Upper lobe of left lung (tissue), 6 donors: ENCODE measurements around the gene ZNF764. TPM values are rescaled to one million over a fixed set of nuclear protein-coding genes. Genes with fewer than 3 reads are reported as not detected.
A peak's percentile ranks its signal among the peaks of the same experiment; 100 is the strongest.

ENCODE experiments used
- ATAC-seq, 2 donors: fragments of 200-7000 bp; cut with Tn5 transposase; one replicate each; pipeline ENCODE4 v1.9.1; 2022; ENCODE audit warnings: mild to moderate bottlenecking in 2 of 2, moderate library complexity in 2 of 2; ENCODE audit not compliant: low FRiP score in 2 of 2
- DNase-seq, 2 donors: peaks; one replicate each; pipeline ENCODE4 v3.0.0-alpha.2; 2019 to 2020
- H3K27ac ChIP-seq, 4 donors: fragments of 200-600 bp; sonication (generic); one replicate each; pipeline ENCODE4 v1.5.1; 2016 to 2019
- H3K27me3 ChIP-seq, 4 donors: fragments of 200-600 bp; sonication (generic); one replicate each; pipeline ENCODE4 v1.5.1; 2017 to 2019
- H3K36me3 ChIP-seq, 4 donors: fragments of 200-600 bp; sonication (generic); one replicate each; pipeline ENCODE4 v1.5.1; 2016 to 2019
- H3K4me1 ChIP-seq, 4 donors: fragments of 200-600 bp; sonication (generic); one replicate each; pipeline ENCODE4 v1.5.1; 2018 to 2019
- H3K4me3 ChIP-seq, 4 donors: fragments of 200-600 bp; sonication (generic); one replicate each; pipeline ENCODE4 v1.5.1; 2017 to 2019; ENCODE audit warnings: mild to moderate bottlenecking in 2 of 4, moderate library complexity in 1 of 4
- H3K9me3 ChIP-seq, 4 donors: fragments of 200-600 bp; sonication (generic); one replicate each; pipeline ENCODE4 v1.5.1; 2018 to 2019
- EP300 ChIP-seq, 4 donors: sonication (generic); formaldehyde crosslinking; IDR thresholded peaks; one replicate each; pipeline ENCODE4 v1.5.1; 2017; ENCODE audit warnings: antibody characterized with exemption in 4 of 4, control low read depth in 2 of 4
- POLR2A ChIP-seq, 4 donors: fragments of 450-650 bp; IDR thresholded peaks; one replicate each; pipeline ENCODE4 v1.5.1; 2016 to 2017; ENCODE audit warnings: antibody characterized with exemption in 4 of 4, mild to moderate bottlenecking in 2 of 4
- POLR2AphosphoS5 ChIP-seq, 2 donors: sonication (generic); formaldehyde crosslinking; IDR thresholded peaks; one replicate each; pipeline ENCODE4 v1.5.1; 2017; ENCODE audit warnings: antibody characterized with exemption in 2 of 2
- WGBS, 2 donors: methylation state at CpG; one replicate each; pipeline ENCODE4 v1.1.5; 2017 to 2018; 5-methylcytosine and 5-hydroxymethylcytosine counted together
- total RNA-seq, 6 donors: library from RNA; depleted of rRNA in 4 of 6; stranded (reverse); fragments of >200 nt in 4 of 6; gene quantifications; one replicate each; pipeline versions ENCODE4 v1.1.0 to v1.2.1, GENCODE V29; 2016 to 2021
- TF ChIP-seq, protein P1 (sequence below), 6 experiments: fragments of 450-650 bp in 4 of 6; fragments of 200-600 bp in 2 of 6; sonication (generic) in 2 of 6; IDR thresholded peaks; one replicate each; pipeline ENCODE4 v1.5.1; 2016 to 2019; ENCODE audit warnings: antibody characterized with exemption in 6 of 6
- donor health status: DM: no; HTN: no; CAD: no; lungs with moderate emphysema.
- donor health status: DM: no; HTN: yes; CAD: no; lungs with severe emphysema.

Gene ZNF764
- total RNA-seq, 6 donors from 2014 or later = 7.6 to 18.9 (median 10.6) TPM

DNA sequence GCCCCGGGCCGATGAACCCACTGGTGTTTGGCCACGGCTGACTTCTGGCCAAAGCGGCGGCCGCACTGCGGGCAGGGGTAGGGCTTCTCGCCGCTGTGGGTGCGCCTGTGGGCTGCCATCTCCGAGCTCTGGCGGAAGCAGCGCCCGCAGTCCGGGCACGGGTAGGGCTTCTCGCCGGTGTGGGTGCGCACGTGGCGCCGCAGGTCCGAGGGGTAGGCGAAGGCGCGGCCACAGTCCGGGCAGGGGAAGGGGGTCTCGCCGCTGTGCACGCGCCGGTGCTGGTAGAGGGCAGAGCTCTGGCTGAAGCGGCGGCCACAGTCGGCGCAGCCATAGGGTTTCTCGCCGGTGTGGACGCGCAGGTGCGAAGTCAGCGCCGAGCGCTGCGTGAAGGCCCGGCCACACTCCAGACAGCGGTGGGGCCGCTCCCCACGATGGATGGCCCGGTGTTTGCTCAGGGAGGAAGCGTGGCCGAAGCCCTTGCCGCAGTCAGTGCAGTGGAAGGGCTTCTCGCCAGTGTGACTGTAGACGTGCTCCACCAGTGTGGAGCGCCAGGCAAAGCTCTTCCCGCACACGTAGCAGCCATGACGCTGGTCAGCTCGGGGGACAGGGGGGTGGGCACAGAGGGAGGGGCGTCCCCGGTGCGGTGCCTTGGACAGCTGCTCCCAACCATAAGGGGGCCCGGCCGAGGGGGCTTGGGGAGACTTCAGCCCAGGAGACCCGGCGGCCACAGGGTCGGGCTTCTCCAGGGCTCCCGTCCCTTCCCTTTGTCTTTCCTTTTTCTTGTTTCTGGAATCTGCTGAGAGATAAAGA is 2.7 kb downstream of the ZNF764 start:
- H3K27ac ChIP-seq = no peak overlapping the region
- ATAC-seq = no peak
- WGBS, 2 donors = 95 to 96% methylated on average over 21 to 47 of the region's 69 CpGs
- H3K4me1 ChIP-seq = peaks cover 17 to 52% (median 26%) of the 10 kb centered on the region in 4 donors
- H3K36me3 ChIP-seq = peaks cover 2 to 29% (median 26%) of the 10 kb centered on the region in 4 donors
- H3K4me3 ChIP-seq = no peak overlapping the region
- H3K9me3 ChIP-seq = no peaks in the 10 kb centered on the region
- DNase-seq = peak in 1 of 2 donors; percentile 85
- TF ChIP-seq EP300 (IDR thresholded peaks at IDR 0.05) = no peak
- no peaks in the 10 kb centered on the region for H3K27me3 ChIP-seq

DNA sequence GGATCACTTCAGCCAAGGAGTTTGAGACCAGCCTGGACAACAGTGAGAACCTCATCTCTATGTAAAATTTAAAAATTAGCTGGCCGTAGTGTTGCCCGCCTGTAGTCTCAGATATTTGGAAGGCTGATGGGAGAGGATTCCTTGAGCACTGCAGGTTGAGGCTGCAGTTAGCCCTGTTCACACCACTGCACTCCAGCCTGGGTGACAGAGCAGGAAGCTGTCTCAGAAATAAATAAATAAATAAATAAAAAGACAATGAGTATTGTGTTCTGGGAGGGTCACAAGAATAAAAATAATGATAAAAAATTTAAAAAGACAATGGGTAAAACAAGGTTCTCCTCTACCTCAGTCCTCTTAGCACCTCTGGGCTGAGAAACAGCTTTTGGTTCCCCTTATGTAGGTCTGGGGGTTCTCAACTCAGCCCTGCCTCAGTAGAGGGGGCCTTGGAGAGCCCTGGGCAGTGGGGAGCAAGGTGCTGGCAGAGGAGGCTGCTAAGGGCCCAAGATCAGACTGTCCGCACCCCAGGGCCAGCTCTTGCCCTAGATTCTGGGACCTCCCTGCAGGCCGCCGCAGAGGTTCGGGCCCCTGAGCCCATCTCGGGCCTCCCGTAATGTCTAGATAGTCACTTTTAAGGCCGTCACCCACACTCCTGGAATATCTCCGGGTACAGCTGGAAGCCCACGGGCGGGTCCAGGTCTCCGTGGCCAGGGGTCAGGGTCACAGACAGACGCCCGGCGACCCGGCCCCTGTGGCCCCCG is 3.4 kb downstream of the ZNF764 start:
- H3K4me3 ChIP-seq = no peak overlapping the region
- H3K36me3 ChIP-seq = peaks cover 2 to 29% (median 26%) of the 10 kb centered on the region in 4 donors
- no peaks in the 10 kb centered on the region for H3K27me3 ChIP-seq
- H3K9me3 ChIP-seq = no peaks in the 10 kb centered on the region
- ATAC-seq (no peak), DNase-seq (no peak)
- WGBS, 2 donors = 94 to 98% methylated on average over 2 to 18 of the region's 18 CpGs
- TF ChIP-seq EP300 (IDR thresholded peaks at IDR 0.05) (no peak), POLR2AphosphoS5 (IDR thresholded peaks at IDR 0.05) (no peak), POLR2A (IDR thresholded peaks at IDR 0.05) (no peak)
- TF ChIP-seq, protein P1, sequence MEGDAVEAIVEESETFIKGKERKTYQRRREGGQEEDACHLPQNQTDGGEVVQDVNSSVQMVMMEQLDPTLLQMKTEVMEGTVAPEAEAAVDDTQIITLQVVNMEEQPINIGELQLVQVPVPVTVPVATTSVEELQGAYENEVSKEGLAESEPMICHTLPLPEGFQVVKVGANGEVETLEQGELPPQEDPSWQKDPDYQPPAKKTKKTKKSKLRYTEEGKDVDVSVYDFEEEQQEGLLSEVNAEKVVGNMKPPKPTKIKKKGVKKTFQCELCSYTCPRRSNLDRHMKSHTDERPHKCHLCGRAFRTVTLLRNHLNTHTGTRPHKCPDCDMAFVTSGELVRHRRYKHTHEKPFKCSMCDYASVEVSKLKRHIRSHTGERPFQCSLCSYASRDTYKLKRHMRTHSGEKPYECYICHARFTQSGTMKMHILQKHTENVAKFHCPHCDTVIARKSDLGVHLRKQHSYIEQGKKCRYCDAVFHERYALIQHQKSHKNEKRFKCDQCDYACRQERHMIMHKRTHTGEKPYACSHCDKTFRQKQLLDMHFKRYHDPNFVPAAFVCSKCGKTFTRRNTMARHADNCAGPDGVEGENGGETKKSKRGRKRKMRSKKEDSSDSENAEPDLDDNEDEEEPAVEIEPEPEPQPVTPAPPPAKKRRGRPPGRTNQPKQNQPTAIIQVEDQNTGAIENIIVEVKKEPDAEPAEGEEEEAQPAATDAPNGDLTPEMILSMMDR (IDR thresholded peaks at IDR 0.05) = no peak
- H3K4me1 ChIP-seq = peaks cover 17 to 50% (median 26%) of the 10 kb centered on the region in 4 donors
- no peak overlapping the region for H3K27ac ChIP-seq

DNA sequence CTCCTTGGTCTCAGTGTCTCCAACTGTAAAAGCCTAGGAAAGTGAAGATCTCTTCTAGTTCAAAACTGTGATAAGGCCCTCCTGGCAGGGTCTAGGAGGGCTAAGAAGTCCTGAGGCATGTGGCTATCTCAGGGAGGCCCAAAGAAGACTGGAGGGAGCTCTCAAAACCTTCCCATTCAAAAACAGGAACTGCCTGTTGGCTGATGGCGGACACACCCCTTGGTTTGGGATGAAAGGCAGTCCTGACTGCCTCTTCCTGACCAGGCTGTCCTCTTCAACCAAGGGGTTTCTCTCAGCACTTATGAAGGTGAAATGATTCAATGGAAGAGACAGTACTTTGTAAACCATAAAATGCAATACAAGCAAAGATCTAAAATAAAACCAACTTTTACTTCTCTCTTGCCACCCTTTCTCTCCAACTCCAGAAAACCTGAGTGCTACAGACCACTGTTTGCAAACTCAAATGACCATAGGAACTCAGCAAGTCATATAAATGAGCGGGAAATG is 4.7 kb downstream of the ZNF764 start:
- H3K9me3 ChIP-seq = no peaks in the 10 kb centered on the region
- WGBS, 2 donors = 81 to 89% methylated on average over 2 of the region's 2 CpGs
- no peak for DNase-seq
- no peak overlapping the region for H3K4me3 ChIP-seq
- peak overlapping the region in 2 of 4 donors; percentile 21 to 46 for H3K27ac ChIP-seq
- H3K4me1 ChIP-seq = peaks cover 14 to 40% (median 22%) of the 10 kb centered on the region in 4 donors
- ATAC-seq = no peak
- H3K27me3 ChIP-seq = no peaks in the 10 kb centered on the region
- H3K36me3 ChIP-seq = peaks cover 2 to 29% (median 26%) of the 10 kb centered on the region in 4 donors
- TF ChIP-seq POLR2AphosphoS5 (IDR thresholded peaks at IDR 0.05) (no peak), POLR2A (IDR thresholded peaks at IDR 0.05) (no peak), EP300 (IDR thresholded peaks at IDR 0.05) (no peak)
- TF ChIP-seq, protein P1 (IDR thresholded peaks at IDR 0.05) = no peak

DNA sequence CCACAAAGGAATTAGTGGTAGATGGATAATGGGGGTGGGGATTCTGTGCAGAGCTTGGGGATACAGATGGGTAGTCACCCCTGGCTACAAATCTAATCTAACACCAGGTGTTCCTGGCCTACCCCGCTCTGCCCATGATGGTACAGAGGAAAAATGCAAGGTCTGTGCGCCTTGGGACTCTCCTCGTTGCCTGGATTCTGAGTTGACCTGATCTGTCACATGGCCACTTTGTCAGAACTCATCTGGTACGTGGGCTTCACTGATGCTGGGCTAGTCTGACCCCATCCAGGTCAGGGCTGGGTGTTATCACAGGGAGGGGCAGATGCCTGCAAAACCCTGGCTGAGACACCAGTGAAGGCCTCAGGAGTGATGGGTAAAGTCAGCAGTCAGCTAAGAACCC is 5.2 kb downstream of the ZNF764 start:
- Histone ChIP-seq H3K36me3 (peaks cover 2 to 29% (median 26%) of the 10 kb centered on the region in 4 donors), H3K4me1 (peaks cover 14 to 40% (median 22%) of the 10 kb centered on the region in 4 donors), H3K9me3 (no peaks in the 10 kb centered on the region), H3K27ac (peak overlapping the region in 2 of 4 donors; percentile 21 to 46), H3K4me3 (no peak overlapping the region), H3K27me3 (no peaks in the 10 kb centered on the region)
- TF ChIP-seq, protein P1 (IDR thresholded peaks at IDR 0.05) = no peak
- no peak for TF ChIP-seq POLR2AphosphoS5 (IDR thresholded peaks at IDR 0.05)
- WGBS, 2 donors = 91 to 94% methylated on average over 4 of the region's 4 CpGs
- ATAC-seq (no peak), DNase-seq (no peak)

DNA sequence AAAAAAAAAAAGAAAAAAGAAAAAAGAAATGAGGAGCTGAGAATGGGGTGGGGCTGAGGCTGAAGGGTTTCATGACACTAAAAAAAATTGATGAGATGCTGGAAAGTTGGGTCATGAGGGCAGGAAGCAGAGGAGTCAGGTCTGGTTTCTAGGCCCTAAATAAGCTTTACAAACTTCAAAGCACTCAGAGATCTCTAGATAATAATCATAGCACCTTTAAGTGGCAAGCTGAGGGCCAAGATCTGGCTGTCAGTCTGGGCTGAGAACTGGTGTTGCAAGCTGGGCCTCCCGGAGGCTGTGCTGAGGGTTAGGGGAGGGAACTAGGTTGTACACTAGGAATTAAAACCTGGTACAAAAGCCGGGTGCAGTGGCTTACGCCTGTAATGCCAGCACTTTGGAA is 6.4 kb downstream of the ZNF764 start:
- 59 to 60% methylated on average over 3 of the region's 3 CpGs for WGBS, 2 donors
- Histone ChIP-seq H3K27me3 (no peaks in the 10 kb centered on the region), H3K27ac (peak overlapping the region in 2 of 4 donors; percentile 9 to 48), H3K9me3 (no peaks in the 10 kb centered on the region), H3K4me1 (peaks cover 7 to 29% (median 15%) of the 10 kb centered on the region in 4 donors), H3K4me3 (no peak overlapping the region), H3K36me3 (peaks cover 2 to 29% (median 26%) of the 10 kb centered on the region in 4 donors)
- TF ChIP-seq EP300 (IDR thresholded peaks at IDR 0.05) (no peak), POLR2A (IDR thresholded peaks at IDR 0.05) (no peak), POLR2AphosphoS5 (IDR thresholded peaks at IDR 0.05) (no peak)
- TF ChIP-seq, protein P1 (IDR thresholded peaks at IDR 0.05) = no peak
- ATAC-seq (peak in 1 of 2 donors; percentile 75), DNase-seq (peak in 1 of 2 donors; percentile 81)
